Measurements from ENCODE around the gene IL20RB.
"Not testable (repeated sequence)": the region's sequence is repeated elsewhere in the genome, so short reads cannot be mapped to it uniquely, and the experiment has no call there.

Gene IL20RB

GRCh38 chr3:136988651-136989050 is 30.9 kb downstream of the IL20RB start:
- DNase-seq, result no peak

DNA sequence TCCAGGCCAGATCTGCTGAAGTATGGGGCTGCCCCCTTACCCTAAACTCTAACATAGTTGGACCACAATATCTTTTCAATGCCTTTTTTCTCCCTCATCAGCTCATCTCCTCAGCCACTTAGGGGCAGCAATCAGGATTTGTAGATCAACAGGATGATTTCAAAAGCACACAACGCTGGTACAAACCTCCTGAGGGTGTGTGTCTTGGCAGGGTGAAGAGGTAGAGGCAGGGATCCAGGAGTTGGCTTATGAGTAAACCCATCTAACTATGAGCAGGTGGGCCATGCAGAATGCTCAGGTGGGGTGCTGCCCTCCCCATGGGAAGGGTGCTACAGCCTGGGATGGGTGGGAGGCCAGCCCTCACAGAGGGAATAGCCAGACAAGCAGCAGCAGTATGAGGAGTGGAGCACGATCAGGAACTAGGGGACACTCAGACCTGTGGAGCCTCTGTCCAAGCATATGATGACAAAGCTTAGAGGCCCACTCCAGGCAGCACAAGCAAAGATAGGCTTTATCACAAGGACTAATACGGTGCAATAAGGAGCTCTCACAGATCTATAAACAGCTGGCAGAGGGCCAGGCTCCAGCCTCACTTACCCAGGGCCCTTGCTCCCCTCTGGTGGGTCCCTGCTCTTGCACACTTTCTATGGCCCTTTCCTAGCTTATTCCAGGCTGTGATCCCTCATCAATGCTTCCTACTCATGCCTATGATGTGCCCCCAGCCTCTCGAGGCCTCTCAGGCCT is 32.2 kb downstream of the IL20RB start:
- DNase-seq, result no peak

- DNase-seq, result no peak
Observed at GRCh38 chr3:136990826-136991225, 33.0 kb downstream of the IL20RB start.

DNA sequence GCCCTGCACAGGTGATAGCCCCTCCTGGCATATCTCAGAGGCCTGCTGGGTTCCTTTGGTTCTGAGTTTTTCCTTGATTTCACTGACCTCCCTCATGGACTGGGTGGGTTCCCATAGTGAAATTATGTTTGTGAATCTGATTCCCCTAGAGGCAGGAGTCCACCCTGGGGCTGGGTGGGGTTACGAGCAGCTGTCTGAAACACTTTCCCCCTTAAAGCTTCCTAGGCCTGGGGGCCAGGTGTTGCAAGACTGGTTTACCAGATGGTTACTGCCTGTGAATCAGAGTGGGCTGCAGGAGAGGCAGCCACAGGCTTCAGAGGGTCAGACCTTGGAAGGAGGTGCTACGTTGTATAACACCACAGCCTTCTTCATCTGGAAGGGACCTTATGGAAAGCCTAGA is 34.3 kb downstream of the IL20RB start:
- DNase-seq, result no peak

DNA sequence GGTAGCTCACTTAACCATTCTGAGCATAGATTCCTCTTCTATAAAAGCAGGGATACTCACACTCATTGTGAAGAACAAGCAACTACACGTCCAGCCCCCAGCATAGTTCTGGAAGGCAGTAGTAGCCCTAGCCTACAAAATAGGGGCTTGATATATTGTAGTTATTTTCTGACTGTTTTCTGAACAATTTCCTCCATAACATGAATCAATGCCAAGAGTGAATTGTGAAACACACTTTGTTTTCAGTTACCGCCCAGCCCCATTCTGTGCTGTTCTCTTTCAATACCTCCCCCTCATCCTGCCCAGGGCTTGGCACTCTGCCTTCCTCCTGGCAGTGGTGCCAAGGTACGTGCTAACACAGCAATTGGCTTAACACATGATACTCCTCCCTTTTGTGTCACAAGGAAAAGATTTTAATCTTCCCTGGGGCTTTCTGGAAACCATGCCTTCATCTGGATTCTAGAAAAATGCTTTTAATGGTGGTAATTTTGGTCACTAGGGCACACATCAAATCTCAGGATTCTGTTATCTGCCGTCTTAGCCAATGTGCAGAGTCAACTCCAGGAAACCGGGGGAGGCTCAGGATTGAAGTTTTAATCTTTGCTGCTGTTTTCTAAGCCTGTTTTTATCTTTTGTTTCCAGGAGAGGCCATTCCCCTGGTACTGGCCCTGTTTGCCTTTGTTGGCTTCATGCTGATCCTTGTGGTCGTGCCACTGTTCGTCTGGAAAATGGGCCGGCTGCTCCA is 37.2 kb downstream of the IL20RB start:
- DNase-seq, result peak in 1 of 6 experiments; percentile 1

DNA sequence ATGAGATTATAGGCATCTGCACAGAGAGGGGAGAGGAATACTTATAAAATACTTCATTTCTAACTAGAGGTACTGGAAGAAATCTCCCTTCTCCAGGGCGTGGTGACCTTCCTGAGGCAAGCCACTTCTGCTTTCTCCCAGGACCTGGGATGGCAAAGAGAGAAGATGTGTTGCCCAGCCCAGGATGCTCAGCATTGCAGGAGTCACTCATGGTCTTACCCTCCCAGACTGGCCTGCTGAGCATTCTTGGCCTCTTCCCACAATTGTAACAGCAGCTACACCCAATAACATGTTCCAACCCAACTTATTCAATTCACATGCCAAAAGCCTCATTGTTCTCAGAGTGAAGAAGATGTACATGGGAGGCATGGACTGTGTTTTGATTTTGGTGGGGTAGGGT is 37.9 kb downstream of the IL20RB start:
- DNase-seq, result no peak

DNA sequence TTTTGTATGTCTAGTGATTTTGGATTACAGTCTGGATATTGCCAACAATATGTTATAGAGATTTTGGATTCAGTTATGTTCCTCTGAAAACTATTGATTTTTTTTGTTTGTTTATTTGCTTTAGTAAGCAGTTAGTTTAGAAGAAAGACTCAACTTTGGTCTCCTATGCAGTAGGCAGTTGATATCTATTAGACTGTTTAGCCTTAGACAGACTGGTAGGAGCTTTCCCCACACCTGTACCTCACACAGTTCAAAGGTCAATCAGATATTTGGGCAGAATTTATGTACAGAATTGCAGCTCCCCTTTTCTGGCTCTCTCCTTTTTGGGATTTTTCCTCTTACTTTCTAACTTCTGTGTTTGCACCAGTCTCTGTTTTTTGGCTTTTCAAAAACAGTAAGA is 42.3 kb downstream of the IL20RB start:
- no peak for DNase-seq

DNA sequence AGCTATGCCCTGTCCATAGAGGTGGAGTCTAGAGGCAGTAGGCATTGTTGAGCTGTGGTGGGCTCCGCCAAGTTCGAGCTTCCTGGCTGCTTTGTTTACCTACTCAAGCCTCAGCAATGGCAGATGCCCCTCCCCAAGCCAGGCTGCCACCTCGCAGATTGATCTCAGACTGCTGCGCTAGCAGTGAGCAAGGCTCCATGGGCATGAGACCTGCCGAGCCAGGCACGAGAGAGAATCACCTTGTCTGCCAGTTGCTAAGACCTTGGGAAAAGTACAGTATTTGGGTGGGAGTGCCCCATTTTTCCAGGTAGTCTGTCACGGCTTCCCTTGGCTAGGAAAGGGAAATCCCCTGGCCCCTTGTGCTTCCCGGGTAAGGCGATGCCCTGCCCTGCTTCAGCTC is 49.6 kb downstream of the IL20RB start:
- DNase-seq, result not testable (repeated sequence)

GRCh38 chr3:137008131-137008530 is 50.3 kb downstream of the IL20RB start:
- no peak for DNase-seq

DNA sequence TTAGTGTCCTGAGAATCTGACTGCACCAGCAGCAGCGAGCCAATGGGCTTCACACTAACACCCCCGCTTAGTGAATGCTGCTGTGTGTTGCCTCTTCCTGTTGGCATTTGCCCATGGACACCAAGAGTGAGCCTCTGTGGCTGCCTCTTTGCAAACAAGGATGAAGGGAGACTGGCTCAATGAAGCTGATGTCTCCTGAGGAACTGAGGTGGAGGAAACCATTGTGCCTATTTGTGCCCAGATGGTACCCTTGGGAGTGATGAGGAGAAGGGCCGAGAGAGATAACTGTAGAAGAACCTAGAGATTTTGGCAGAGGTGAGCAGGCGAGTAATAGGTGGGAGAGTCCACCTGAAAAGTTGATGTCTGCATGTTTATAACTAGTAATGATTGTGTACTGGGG is 51.2 kb downstream of the IL20RB start:
- no peak for DNase-seq

DNA sequence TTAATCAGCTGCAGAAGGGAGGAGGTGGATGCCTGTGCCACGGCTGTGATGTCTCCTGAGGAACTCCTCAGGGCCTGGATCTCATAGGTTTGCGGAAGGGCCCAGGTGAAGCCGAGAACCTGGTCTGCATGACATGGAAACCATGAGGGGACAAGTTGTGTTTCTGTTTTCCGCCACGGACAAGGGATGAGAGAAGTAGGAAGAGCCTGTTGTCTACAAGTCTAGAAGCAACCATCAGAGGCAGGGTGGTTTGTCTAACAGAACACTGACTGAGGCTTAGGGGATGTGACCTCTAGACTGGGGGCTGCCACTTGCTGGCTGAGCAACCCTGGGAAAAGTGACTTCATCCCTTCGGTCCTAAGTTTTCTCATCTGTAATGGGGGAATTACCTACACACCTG is 52.4 kb downstream of the IL20RB start:
- no peak for DNase-seq

DNA sequence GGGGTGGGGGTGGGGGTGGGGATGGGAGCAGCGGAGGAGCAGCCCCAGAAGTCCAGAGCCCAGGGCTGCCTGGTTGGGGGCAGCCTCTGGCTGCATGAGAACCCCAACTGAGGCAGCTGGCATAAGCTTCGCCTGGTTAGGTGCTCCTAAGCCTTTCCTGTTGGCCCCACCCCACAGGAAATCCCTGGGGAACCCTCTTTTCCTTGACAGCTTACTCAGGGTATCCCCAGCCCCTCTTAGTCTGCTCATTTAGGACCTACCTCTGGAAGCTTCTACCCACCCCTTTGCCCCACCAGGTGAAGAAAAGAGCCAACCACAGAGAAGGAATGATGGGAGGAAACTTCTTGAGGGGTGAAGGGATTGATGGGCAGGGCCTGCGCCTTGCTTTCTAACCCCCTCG is 53.4 kb downstream of the IL20RB start:
- no peak for DNase-seq

GRCh38 chr3:137012097-137012501 is 54.3 kb downstream of the IL20RB start:
- no peak for DNase-seq

DNA sequence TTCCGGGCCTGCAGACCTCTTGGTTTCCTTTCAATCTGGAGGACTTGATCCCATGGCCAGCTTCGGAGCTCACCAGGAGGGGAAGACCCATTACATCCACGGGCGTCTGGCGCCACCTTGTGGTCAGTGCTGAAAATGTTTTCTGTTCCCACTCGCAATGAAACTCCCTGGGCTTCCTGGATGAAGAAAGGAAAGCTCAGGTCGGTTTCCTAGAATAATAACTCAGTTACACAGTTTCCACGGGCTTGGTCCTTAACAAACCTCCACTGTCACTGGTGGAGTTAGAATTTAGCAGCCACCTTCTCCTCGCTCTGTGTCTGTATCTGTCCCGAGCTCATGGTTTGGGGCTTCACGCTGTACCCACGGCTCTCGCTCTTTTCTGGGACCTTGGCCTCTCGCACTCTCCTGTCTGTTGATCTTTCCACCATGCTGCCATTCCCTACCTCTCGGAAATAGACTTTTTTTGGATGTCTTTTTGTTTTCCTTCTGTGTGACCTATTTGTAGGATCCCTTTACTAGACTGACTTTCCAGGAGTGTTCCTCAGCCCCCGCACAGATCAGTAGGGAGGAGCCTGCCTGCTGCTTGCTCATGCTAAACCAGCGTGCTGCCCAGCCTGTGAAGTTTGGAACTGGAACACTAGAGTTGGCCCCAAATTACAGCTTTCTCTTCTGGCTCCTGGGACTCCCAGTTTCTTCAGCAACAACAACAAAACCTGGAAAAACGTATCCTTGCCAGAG is 56.3 kb downstream of the IL20RB start:
- peak; percentile 44 to 87 (median 74) for DNase-seq

DNA sequence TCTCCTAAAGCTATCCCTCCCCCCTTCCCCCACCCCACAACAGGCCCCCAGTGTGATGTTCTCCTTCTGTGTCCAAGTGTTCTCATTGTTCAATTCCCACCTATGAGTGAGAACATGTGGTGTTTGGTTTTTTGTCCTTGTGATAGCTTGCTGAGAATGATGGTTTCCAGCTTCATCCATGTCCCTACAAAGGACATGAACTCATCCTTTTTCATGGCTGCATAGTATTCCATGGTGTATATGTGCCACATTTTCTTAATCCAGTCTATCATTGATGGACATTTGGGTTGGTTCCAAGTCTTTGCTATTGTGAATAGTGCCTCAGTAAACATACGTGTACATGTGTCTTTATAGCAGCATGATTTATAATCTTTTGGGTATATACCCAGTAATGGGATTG is 59.5 kb downstream of the IL20RB start:
- DNase-seq, result not testable (repeated sequence)

DNA sequence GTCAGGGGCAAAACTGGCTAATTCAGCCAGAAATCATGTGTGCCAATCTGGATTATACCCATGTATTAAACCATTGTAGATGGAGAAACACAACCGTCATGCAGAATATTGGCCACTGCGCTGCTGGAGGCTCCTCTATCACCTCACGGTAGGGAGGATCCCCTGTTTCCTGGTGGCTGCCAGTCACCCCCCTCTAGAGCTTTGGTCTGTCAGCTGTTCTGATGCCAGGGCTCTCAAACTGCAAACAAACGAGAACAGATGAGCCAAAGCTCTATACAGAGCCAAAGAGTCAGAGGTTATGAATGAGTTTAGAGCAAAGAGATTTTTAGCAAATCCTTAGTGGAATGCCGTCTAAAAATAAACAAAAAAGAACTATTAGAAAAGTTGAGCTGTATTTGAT is 62.5 kb downstream of the IL20RB start:
- DNase-seq, result no peak

- no peak for DNase-seq
Observed at GRCh38 chr3:137020888-137021287, 63.1 kb downstream of the IL20RB start.

DNA sequence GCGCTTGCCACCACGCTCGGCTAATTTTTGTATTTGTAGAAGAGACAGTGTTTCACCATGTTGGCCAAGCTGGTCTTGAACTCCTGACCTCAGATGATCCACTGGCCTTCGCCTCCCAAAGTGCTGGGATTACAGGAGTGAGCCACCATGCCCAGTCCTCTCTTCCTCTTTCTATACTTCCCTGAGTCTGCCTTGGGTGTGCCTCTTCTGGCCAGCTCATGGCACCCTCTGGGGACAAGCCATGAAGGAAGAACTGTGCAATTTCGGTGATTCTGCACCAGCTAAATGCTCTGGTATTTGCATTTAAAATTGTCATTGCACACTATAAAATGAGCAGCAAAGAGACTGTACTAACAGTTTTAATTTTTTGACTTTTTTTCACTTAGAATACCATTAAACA is 66.6 kb downstream of the IL20RB start:
- no peak for DNase-seq

- DNase-seq, result no peak
Observed at GRCh38 chr3:137026701-137027100, 68.9 kb downstream of the IL20RB start.

DNA sequence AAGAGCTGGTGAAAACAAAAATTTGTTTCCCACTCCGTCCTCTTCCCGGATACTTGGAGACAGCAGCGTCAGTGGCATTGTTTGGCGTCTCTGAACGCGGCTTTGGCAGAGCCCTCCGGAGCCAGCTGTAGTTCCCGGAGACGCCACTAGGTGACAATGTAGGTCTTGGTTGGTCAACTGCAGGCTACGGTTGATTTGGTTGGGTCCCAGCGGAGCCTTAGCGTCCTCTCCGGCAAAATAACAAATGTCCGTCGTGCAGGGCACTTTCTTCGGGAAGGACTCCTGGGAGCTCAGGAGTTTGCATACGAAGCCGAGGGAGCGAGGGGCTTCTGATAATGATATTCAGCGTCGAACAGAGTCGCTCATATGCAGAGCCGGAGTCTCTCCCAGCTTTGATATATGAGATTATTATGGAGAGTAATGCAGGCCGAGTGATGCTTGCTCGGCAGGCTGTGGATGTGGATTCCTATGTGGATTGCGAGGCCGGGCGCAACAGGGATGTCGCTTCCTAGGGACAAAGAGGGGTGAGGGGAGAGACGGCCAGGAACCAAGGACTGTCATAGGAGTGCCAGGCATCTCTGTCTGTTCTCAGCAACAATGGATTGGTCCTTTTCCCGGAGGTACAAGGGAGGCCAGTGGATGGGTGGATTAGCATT is 74.8 kb downstream of the IL20RB start:
- DNase-seq, result peak; percentile 36 to 76 (median 48)

DNA sequence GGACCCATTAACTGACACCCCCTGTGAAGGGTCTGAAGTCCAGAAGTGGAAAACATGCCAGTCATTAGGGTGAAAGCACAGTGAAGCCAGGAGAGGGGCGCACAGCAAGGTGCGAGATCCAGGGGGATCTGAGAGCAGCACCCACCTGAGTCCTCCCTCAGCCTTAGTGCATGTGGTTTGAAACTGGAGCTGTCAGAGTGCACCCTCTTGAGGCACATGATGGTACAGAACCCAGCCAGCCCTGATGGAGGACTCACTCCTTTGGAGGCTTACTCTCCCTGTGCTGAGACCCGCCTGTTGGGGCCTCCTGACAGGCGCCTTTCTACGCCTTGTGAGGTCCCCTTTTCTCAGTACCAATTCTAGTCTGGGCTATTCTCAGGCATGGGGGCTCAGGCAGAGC is 77.8 kb downstream of the IL20RB start:
- no peak for DNase-seq

- no peak for DNase-seq
Observed at GRCh38 chr3:137039570-137039969, 81.8 kb downstream of the IL20RB start.

DNA sequence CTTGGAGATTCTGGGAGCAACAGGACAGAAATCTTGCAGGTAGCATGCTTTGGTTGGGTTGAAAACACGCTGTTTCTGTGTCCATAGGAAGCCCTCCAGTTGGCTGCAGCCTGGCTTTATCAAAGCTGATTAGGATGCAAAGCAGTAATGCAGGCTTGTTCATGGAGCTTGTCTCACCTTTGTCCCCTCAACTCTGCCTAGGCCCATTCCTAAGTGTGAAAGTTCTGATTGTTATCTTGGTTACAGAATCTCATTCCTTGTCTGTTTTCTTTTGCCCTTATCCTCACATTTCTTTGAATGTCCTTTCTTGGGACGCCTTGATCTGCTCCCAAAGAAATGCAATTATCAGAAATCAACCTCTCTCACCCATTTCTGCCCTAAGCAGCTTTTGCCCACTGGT is 83.5 kb downstream of the IL20RB start:
- no peak for DNase-seq
